ENCODE measurements around the gene AP3B1.

- no peak for TF ChIP-seq CTCF (conservative IDR thresholded peaks at IDR 0.05; ENCODE audit: low read depth, low read length)
- TF ChIP-seq EZH2 (IDR thresholded peaks at IDR 0.05; ENCODE audit: borderline replicate concordance, low read depth, low read length, poor library complexity, severe bottlenecking) = no peak
These were observed 217.0 kb downstream of the AP3B1 start for GRCh38 chr5:78077369-78078068.
